Neuron (in vitro differentiated cells): Measurements from ENCODE around the gene OR1I1.

Experiments used
- H2AFZ ChIP-seq: one replicate; pipeline ENCODE4 v1.6.1; 2013; ENCODE audit warnings: low read depth, mild to moderate bottlenecking, inconsistent platforms, low read length, moderate library complexity
- H3K27me3 ChIP-seq: one replicate; pipeline ENCODE4 v1.6.1; 2013; ENCODE audit warnings: low read length; ENCODE audit not compliant: insufficient read depth
- H3K36me3 ChIP-seq: one replicate; pipeline ENCODE4 v1.6.1; 2013; ENCODE audit warnings: low read length; ENCODE audit not compliant: insufficient read depth
- H3K4me1 ChIP-seq: one replicate; pipeline ENCODE4 v1.6.1; 2013; ENCODE audit warnings: low read length; ENCODE audit not compliant: insufficient read depth
- H3K4me3 ChIP-seq: 2 replicates; pipeline ENCODE4 v1.5.1; 2013; ENCODE audit warnings: mild to moderate bottlenecking, low read length, moderate library complexity
- H3K9me3 ChIP-seq: one replicate; pipeline ENCODE4 v1.6.1; 2013; ENCODE audit warnings: low read length

The OR1I1 gene

GRCh38 chr19:15126131-15126910 is 44.3 kb downstream of the OR1I1 start:
- no peak overlapping the region for H2AFZ ChIP-seq
- peaks cover 2% of the 10 kb centered on the region for H3K27me3 ChIP-seq
- peaks cover 11% of the 10 kb centered on the region for H3K36me3 ChIP-seq
- H3K4me1 ChIP-seq: peaks cover 12% of the 10 kb centered on the region
- no peaks in the 10 kb centered on the region for H3K9me3 ChIP-seq
- peak overlapping the region; percentile 75 for H3K4me3 ChIP-seq

- Histone ChIP-seq H3K27me3 (peaks cover 2% of the 10 kb centered on the region), H3K4me3 (no peak overlapping the region)
Observed at GRCh38 chr19:15128162-15128770, 46.3 kb downstream of the OR1I1 start.

GRCh38 chr19:15129856-15130585 is 48.0 kb downstream of the OR1I1 start:
- H3K9me3 ChIP-seq: no peaks in the 10 kb centered on the region
- no peak overlapping the region for H3K4me3 ChIP-seq
- no peaks in the 10 kb centered on the region for H3K36me3 ChIP-seq
- no peak overlapping the region for H2AFZ ChIP-seq
- H3K4me1 ChIP-seq: peaks cover 4% of the 10 kb centered on the region
- H3K27me3 ChIP-seq: peaks cover 2% of the 10 kb centered on the region

More at GRCh38 chr19:15128162-15128770, 46.3 kb downstream of the OR1I1 start:
- no peaks in the 10 kb centered on the region for H3K36me3 ChIP-seq
- no peaks in the 10 kb centered on the region for H3K9me3 ChIP-seq
- H2AFZ ChIP-seq: no peak overlapping the region
- H3K4me1 ChIP-seq: peaks cover 12% of the 10 kb centered on the region

GRCh38 chr19:15136234-15136954 is 54.4 kb downstream of the OR1I1 start:
- Histone ChIP-seq H2AFZ (no peak overlapping the region), H3K4me3 (no peak overlapping the region), H3K4me1 (no peaks in the 10 kb centered on the region), H3K36me3 (no peaks in the 10 kb centered on the region), H3K9me3 (peaks cover 5% of the 10 kb centered on the region), H3K27me3 (no peaks in the 10 kb centered on the region)

- Histone ChIP-seq H3K4me1 (no peaks in the 10 kb centered on the region), H3K4me3 (no peak overlapping the region), H2AFZ (no peak overlapping the region), H3K36me3 (no peaks in the 10 kb centered on the region), H3K27me3 (no peaks in the 10 kb centered on the region), H3K9me3 (peaks cover 5% of the 10 kb centered on the region)
Observed at GRCh38 chr19:15137777-15138176, 55.8 kb downstream of the OR1I1 start.

- H3K4me1 ChIP-seq: no peaks in the 10 kb centered on the region
- H2AFZ ChIP-seq: no peak overlapping the region
- no peaks in the 10 kb centered on the region for H3K36me3 ChIP-seq
- peaks cover 5% of the 10 kb centered on the region for H3K9me3 ChIP-seq
- no peaks in the 10 kb centered on the region for H3K27me3 ChIP-seq
- H3K4me3 ChIP-seq: no peak overlapping the region
Observed at GRCh38 chr19:15138427-15138826, 56.4 kb downstream of the OR1I1 start.

GRCh38 chr19:15141143-15141542 is 59.1 kb downstream of the OR1I1 start:
- Histone ChIP-seq H2AFZ (no peak overlapping the region), H3K4me3 (no peak overlapping the region), H3K36me3 (no peaks in the 10 kb centered on the region), H3K9me3 (peaks cover 5% of the 10 kb centered on the region), H3K4me1 (no peaks in the 10 kb centered on the region), H3K27me3 (no peaks in the 10 kb centered on the region)

- no peaks in the 10 kb centered on the region for H3K27me3 ChIP-seq
- no peak overlapping the region for H2AFZ ChIP-seq
- no peak overlapping the region for H3K4me3 ChIP-seq
- peaks cover 5% of the 10 kb centered on the region for H3K9me3 ChIP-seq
- no peaks in the 10 kb centered on the region for H3K36me3 ChIP-seq
- H3K4me1 ChIP-seq: no peaks in the 10 kb centered on the region
Observed at GRCh38 chr19:15142313-15142712, 60.3 kb downstream of the OR1I1 start.
